Caco-2 (cell line): ENCODE results near the gene OR8B3. TPM values are rescaled to one million over a fixed set of nuclear protein-coding genes. Genes with fewer than 3 reads are reported as not detected.
"Not testable (repeated sequence)": the region's sequence is repeated elsewhere in the genome, so short reads cannot be mapped to it uniquely, and the experiment has no call there.

ENCODE experiments used
- BruUV-seq: library from RNA; stranded (reverse); fragments of 400-500 nt; replicated peaks from 2 replicates; lab custom pipeline; 2021; lab: Mats Ljungman, UMichigan
- CTCF ChIA-PET: fragments of 300-600 bp; sonication (Branson Sonifier 250); formaldehyde crosslinking; loops from one replicate; lab custom pipeline; 2022; ENCODE audit warnings: antibody characterized with exemption; lab: Charles Lee
- POLR2A ChIA-PET: fragments of 300-600 bp; sonication (Branson Sonifier 250); formaldehyde crosslinking; loops from one replicate; lab custom pipeline; 2022; ENCODE audit warnings: antibody characterized with exemption; lab: Charles Lee
- DNase-seq, 2 experiments: peaks; one replicate each; pipeline versions ENCODE4 v3.0.0 to v3.0.0-alpha.2; 2020 to 2022
- H3K27me3 ChIP-seq: replicated peaks from 2 replicates; pipeline ENCODE4 v1.6.0; 2011; ENCODE audit warnings: low read length; ENCODE audit not compliant: control insufficient read depth, insufficient read depth
- H3K36me3 ChIP-seq: 2 replicates; pipeline ENCODE4 v1.5.1; 2011; ENCODE audit warnings: low read length; ENCODE audit not compliant: control insufficient read depth, insufficient read depth
- H3K4me1 ChIP-seq: fragments of 250-450 bp; sonication (Bioruptor Pico); 2 replicates; pipeline ENCODE4 v1.5.1; 2020; ENCODE audit warnings: mild to moderate bottlenecking
- H3K4me3 ChIP-seq: 2 replicates; pipeline ENCODE4 v1.5.1; 2011; ENCODE audit warnings: low read depth, mild to moderate bottlenecking, control low read depth, low read length
- H3K9me3 ChIP-seq: fragments of 250-450 bp; sonication (Bioruptor Pico); 2 replicates; pipeline ENCODE4 v1.5.1; 2020; ENCODE audit warnings: mild to moderate bottlenecking, moderate library complexity
- H3K27ac Mint-ChIP-seq: one replicate; pipeline ENCODE4 v1.8.0; 2022; ENCODE audit warnings: mixed read lengths; ENCODE audit not compliant: unreplicated experiment
- H3K27me3 Mint-ChIP-seq: one replicate; pipeline ENCODE4 v1.8.0; 2022; ENCODE audit warnings: mixed read lengths; ENCODE audit not compliant: insufficient read depth, unreplicated experiment
- H3K36me3 Mint-ChIP-seq: one replicate; pipeline ENCODE4 v1.8.0; 2022; ENCODE audit warnings: mild to moderate bottlenecking, mixed read lengths; ENCODE audit not compliant: insufficient read depth, unreplicated experiment
- H3K4me1 Mint-ChIP-seq: one replicate; pipeline ENCODE4 v1.8.0; 2022; ENCODE audit warnings: low read depth, mixed read lengths; ENCODE audit not compliant: unreplicated experiment
- H3K4me3 Mint-ChIP-seq: one replicate; pipeline ENCODE4 v1.8.0; 2022; ENCODE audit warnings: mild to moderate bottlenecking, moderate library complexity, mixed read lengths; ENCODE audit not compliant: unreplicated experiment
- H3K9me3 Mint-ChIP-seq: one replicate; pipeline ENCODE4 v1.8.0; 2022; ENCODE audit warnings: mixed read lengths; ENCODE audit not compliant: unreplicated experiment
- intact Hi-C: fragments of 100-400 bp; cut with micrococcal nuclease; formaldehyde crosslinking; loops from one replicate; pipeline ENCODE4 v1.10.0; 2022; ENCODE audit not compliant: unreplicated experiment
- total RNA-seq: library from RNA; stranded (reverse); gene quantifications from 2 replicates; pipeline ENCODE4 v1.2.3, GENCODE V29; 2022
- TF ChIP-seq, protein P1 (sequence below), 2 experiments: fragments of 200-600 bp in 1 of 2; IDR thresholded peaks; 1 replicate in 1 of 2; 2 replicates in 1 of 2; pipeline versions ENCODE4 v1.5.1 to v1.8.0; 2011 to 2022; ENCODE audit warnings: antibody characterized with exemption in 1 of 2, control low read depth in 1 of 2, inconsistent platforms in 1 of 2, low read depth in 1 of 2, low read length in 1 of 2, mild to moderate bottlenecking in 1 of 2, moderate library complexity in 1 of 2; ENCODE audit not compliant: insufficient read depth in 1 of 2, severe bottlenecking in 1 of 2, unreplicated experiment in 1 of 2

Gene OR8B3
- total RNA-seq, 1 experiment from 2014 or later = not detected

- intact Hi-C loops = no loop called here
- no peaks in the 10 kb centered on the region for H3K4me1 ChIP-seq
- Mint-ChIP-seq H3K9me3 (no peaks in the 10 kb centered on the region), H3K4me1 (no peaks in the 10 kb centered on the region), H3K27me3 (peaks cover 9% of the 10 kb centered on the region), H3K36me3 (no peaks in the 10 kb centered on the region), H3K4me3 (no peak within 1 kb of the TSS), H3K27ac (no peak within 1 kb of the TSS)
- ChIA-PET POLR2A (no interaction called here), CTCF (no interaction called here)
- no peaks in the 10 kb centered on the region for H3K36me3 ChIP-seq
- H3K27me3 ChIP-seq = no peaks in the 10 kb centered on the region
- no peaks in the 10 kb centered on the region for H3K9me3 ChIP-seq
- no peak for DNase-seq
- no TSS peak for BruUV-seq
- TF ChIP-seq, protein P1, sequence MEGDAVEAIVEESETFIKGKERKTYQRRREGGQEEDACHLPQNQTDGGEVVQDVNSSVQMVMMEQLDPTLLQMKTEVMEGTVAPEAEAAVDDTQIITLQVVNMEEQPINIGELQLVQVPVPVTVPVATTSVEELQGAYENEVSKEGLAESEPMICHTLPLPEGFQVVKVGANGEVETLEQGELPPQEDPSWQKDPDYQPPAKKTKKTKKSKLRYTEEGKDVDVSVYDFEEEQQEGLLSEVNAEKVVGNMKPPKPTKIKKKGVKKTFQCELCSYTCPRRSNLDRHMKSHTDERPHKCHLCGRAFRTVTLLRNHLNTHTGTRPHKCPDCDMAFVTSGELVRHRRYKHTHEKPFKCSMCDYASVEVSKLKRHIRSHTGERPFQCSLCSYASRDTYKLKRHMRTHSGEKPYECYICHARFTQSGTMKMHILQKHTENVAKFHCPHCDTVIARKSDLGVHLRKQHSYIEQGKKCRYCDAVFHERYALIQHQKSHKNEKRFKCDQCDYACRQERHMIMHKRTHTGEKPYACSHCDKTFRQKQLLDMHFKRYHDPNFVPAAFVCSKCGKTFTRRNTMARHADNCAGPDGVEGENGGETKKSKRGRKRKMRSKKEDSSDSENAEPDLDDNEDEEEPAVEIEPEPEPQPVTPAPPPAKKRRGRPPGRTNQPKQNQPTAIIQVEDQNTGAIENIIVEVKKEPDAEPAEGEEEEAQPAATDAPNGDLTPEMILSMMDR (IDR thresholded peaks at IDR 0.05; ENCODE audit: insufficient read depth in 1 of 2, low read depth in 1 of 2, low read length in 1 of 2, severe bottlenecking in 1 of 2, unreplicated experiment in 1 of 2) = no peak
- H3K4me3 ChIP-seq = no peak within 1 kb of the TSS
Observed at GRCh38 chr11:124384399-124384798, 14.4 kb downstream of the OR8B3 start, which contains the start of gene OR8B2. Gene OR8B2, minus strand, starts transcription at chr11:124384499. Its CDS starts 1,156 bp downstream, at chr11:124383343.

GRCh38 chr11:124382857-124383256, 16.0 kb downstream of the OR8B3 start:
- H3K9me3 ChIP-seq, H3K9me3 Mint-ChIP-seq, H3K4me1 Mint-ChIP-seq, POLR2A ChIA-PET, H3K4me1 ChIP-seq, H3K27me3 ChIP-seq, H3K4me3 ChIP-seq, H3K4me3 Mint-ChIP-seq, CTCF ChIA-PET, DNase-seq, H3K36me3 ChIP-seq, BruUV-seq, H3K36me3 Mint-ChIP-seq, H3K27me3 Mint-ChIP-seq, H3K27ac Mint-ChIP-seq, intact Hi-C loops: not testable (repeated sequence)

GRCh38 chr11:124380585-124380984, 18.2 kb downstream of the OR8B3 start:
- Histone ChIP-seq H3K4me1 (no peaks in the 10 kb centered on the region), H3K9me3 (no peaks in the 10 kb centered on the region), H3K4me3 (no peak overlapping the region), H3K36me3 (no peaks in the 10 kb centered on the region), H3K27me3 (no peaks in the 10 kb centered on the region)
- Mint-ChIP-seq H3K27ac (no peak overlapping the region), H3K36me3 (no peaks in the 10 kb centered on the region), H3K27me3 (peaks cover 8% of the 10 kb centered on the region), H3K9me3 (no peaks in the 10 kb centered on the region), H3K4me3 (no peak overlapping the region), H3K4me1 (no peaks in the 10 kb centered on the region)
- no peak for DNase-seq
- intact Hi-C loops = no loop called here
- ChIA-PET POLR2A (no interaction called here), CTCF (no interaction called here)
- no TSS peak for BruUV-seq
- TF ChIP-seq, protein P1 (IDR thresholded peaks at IDR 0.05; ENCODE audit: insufficient read depth in 1 of 2, low read depth in 1 of 2, low read length in 1 of 2, severe bottlenecking in 1 of 2, unreplicated experiment in 1 of 2) = no peak

DNA sequence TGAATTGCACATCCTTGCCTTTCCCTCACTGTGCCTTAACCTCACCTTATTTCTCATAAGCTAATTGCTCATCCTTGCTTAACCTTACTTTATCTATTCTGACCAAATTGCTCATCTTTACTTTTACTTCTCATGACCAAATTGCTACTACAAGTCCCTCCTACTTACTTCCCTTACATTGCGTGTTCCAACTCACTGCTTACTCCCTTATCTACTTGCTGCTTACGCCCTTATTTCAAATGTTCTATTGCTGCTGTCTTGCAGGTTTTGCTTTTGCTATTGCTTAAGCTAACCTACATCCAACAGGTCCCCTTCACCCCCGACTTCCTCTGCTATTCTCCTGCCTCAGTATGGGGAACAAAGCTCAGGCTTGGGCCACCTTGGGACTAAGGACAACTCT, 22.5 kb downstream of the OR8B3 start:
- no peak for DNase-seq
- TF ChIP-seq, protein P1 (IDR thresholded peaks at IDR 0.05; ENCODE audit: insufficient read depth in 1 of 2, low read depth in 1 of 2, low read length in 1 of 2, severe bottlenecking in 1 of 2, unreplicated experiment in 1 of 2) = no peak
- Histone ChIP-seq H3K27me3 (peaks cover 2% of the 10 kb centered on the region), H3K4me1 (no peaks in the 10 kb centered on the region), H3K4me3 (no peak overlapping the region), H3K9me3 (no peaks in the 10 kb centered on the region), H3K36me3 (no peaks in the 10 kb centered on the region)
- no TSS peak for BruUV-seq
- H3K4me1 Mint-ChIP-seq = no peaks in the 10 kb centered on the region
- H3K27ac Mint-ChIP-seq = no peak overlapping the region
- H3K27me3 Mint-ChIP-seq = no peaks in the 10 kb centered on the region
- CTCF ChIA-PET = no interaction called here
- H3K9me3 Mint-ChIP-seq = no peaks in the 10 kb centered on the region
- no peak overlapping the region for H3K4me3 Mint-ChIP-seq
- H3K36me3 Mint-ChIP-seq = no peaks in the 10 kb centered on the region
- POLR2A ChIA-PET = no interaction called here
- intact Hi-C loops = no loop called here
